HAP-1 (cell line): ENCODE results near the gene SPRR4.
"Not testable (repeated sequence)": the region's sequence is repeated elsewhere in the genome, so short reads cannot be mapped to it uniquely, and the experiment has no call there.

Experiments
- DNase-seq, 2 experiments: peaks; one replicate each; pipeline ENCODE4 v3.0.0-alpha.2; 2016 to 2020; ENCODE audit warnings: low spot score in 2 of 2
- H3K27me3 ChIP-seq: fragments of 250-450 bp; sonication (Bioruptor Pico); 2 replicates; pipeline ENCODE4 v1.5.1; 2020; ENCODE audit warnings: low read depth, mild to moderate bottlenecking, moderate library complexity
- H3K36me3 ChIP-seq: fragments of 250-450 bp; sonication (Bioruptor Pico); replicated peaks from 2 replicates; pipeline ENCODE4 v1.5.1; 2020; ENCODE audit warnings: mild to moderate bottlenecking
- H3K4me1 ChIP-seq: fragments of 250-450 bp; sonication (Bioruptor Pico); 2 replicates; pipeline ENCODE4 v1.5.1; 2020; ENCODE audit warnings: mild to moderate bottlenecking
- H3K4me3 ChIP-seq: fragments of 250-450 bp; sonication (Bioruptor Pico); 2 replicates; pipeline ENCODE4 v1.5.1; 2020; ENCODE audit warnings: mild to moderate bottlenecking, moderate library complexity
- H3K9me3 ChIP-seq: fragments of 250-450 bp; sonication (Bioruptor Pico); 2 replicates; pipeline ENCODE4 v1.5.1; 2020; ENCODE audit warnings: mild to moderate bottlenecking, moderate library complexity
- in situ Hi-C: fragments of 300-500 bp; cut with MboI; formaldehyde crosslinking; loops from 3 replicates; pipeline ENCODE4 v1.14.3; 2020; ENCODE audit warnings: low sequenced_read_pairs, inconsistent platforms, mixed read lengths

The SPRR4 gene

DNA sequence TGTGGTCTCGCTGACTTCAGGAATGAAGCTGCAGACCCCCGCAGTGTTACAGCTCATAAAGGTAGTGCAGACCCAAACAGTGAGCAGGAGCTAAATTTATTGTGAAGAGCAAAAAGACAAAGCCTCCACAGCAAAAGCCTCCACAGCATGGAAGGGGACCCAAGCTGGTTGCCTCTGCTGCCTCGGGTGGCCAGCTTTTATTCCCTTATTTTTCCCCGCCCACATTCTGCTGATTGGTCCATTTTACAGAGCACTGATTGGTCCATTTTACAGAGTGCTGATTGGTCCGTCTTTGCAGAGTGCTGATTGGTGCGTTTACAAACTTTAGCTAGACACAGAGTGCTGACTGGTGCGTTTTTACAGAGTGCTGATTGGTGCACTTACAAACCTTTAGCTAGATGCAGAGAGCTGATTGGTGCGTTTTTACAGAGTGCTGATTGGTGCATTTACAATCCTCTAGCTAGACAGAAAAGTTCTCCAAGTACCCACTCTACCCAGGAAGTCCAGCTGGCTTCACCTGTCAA, 40.8 kb downstream of the SPRR4 start:
- H3K27me3 ChIP-seq, in situ Hi-C loops, H3K9me3 ChIP-seq, DNase-seq, H3K4me1 ChIP-seq, H3K36me3 ChIP-seq, H3K4me3 ChIP-seq: not testable (repeated sequence)

DNA sequence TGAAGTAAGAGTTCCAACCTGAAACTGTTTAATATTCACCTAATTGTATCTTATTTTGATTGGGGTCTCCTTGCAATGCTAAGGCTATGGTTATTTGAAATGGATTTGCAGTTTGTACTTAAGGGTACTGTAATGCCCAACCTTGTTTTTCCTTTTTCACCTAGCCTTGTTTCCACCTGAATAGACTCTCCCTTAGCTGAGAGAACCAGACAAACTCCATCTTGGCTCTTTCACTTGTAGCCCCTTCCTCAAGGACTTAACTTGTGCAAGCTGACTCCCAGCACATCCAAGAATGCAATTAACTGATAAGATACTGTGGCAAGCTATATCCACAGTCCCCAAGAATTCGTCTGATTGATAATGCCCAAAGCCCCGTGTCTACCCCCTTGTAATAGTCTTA, 51.4 kb downstream of the SPRR4 start:
- H3K36me3 ChIP-seq, H3K4me3 ChIP-seq, H3K9me3 ChIP-seq, DNase-seq, H3K27me3 ChIP-seq, H3K4me1 ChIP-seq, in situ Hi-C loops: not testable (repeated sequence)
